Forelimb muscle (tissue), 1 donor: ENCODE data around the gene PITPNC1. TPM values are rescaled to one million over a fixed set of nuclear protein-coding genes. Genes with fewer than 3 reads are reported as not detected.
"Not testable (repeated sequence)": the region's sequence is repeated elsewhere in the genome, so short reads cannot be mapped to it uniquely, and the experiment has no call there.

Experiments used
- DNase-seq: peaks from one replicate; pipeline ENCODE4 v3.0.0-alpha.2; 2013; ENCODE audit warnings: low read depth
- polyA plus RNA-seq: library from polyadenylated mRNA; unstranded; fragments of 120-200 nt; gene quantifications from one replicate; pipeline ENCODE4 v1.2.1, GENCODE V29; 2013; ENCODE audit not compliant: insufficient read length

The PITPNC1 gene
- polyA plus RNA-seq, 1 donor: 9.4 TPM

GRCh38 chr17:67400193-67400592 is 23.1 kb downstream of the PITPNC1 start:
- no peak for DNase-seq

- DNase-seq: no peak
These were observed 24.0 kb downstream of the PITPNC1 start for GRCh38 chr17:67401106-67401505.

- DNase-seq: no peak
These were observed 24.8 kb downstream of the PITPNC1 start for GRCh38 chr17:67401598-67402504.

GRCh38 chr17:67403065-67403464 is 26.0 kb downstream of the PITPNC1 start:
- DNase-seq: no peak

GRCh38 chr17:67403483-67403882 is 26.4 kb downstream of the PITPNC1 start:
- no peak for DNase-seq

- not testable (repeated sequence) for DNase-seq
These were observed 31.4 kb downstream of the PITPNC1 start for GRCh38 chr17:67408455-67408830.

GRCh38 chr17:67411397-67411796 is 34.3 kb downstream of the PITPNC1 start:
- DNase-seq: no peak

GRCh38 chr17:67412032-67412431 is 35.0 kb downstream of the PITPNC1 start:
- no peak for DNase-seq

GRCh38 chr17:67412941-67413340 is 35.9 kb downstream of the PITPNC1 start:
- no peak for DNase-seq

- no peak for DNase-seq
These were observed 36.3 kb downstream of the PITPNC1 start for GRCh38 chr17:67413388-67413787.

GRCh38 chr17:67414130-67414529 is 37.0 kb downstream of the PITPNC1 start:
- DNase-seq: no peak

- DNase-seq: no peak
These were observed 37.5 kb downstream of the PITPNC1 start for GRCh38 chr17:67414559-67414958.

GRCh38 chr17:67415291-67415690 is 38.2 kb downstream of the PITPNC1 start:
- no peak for DNase-seq

GRCh38 chr17:67417507-67417906 is 40.4 kb downstream of the PITPNC1 start:
- DNase-seq: no peak

GRCh38 chr17:67420994-67421393 is 43.9 kb downstream of the PITPNC1 start:
- DNase-seq: no peak

- DNase-seq: no peak
These were observed 44.8 kb downstream of the PITPNC1 start for GRCh38 chr17:67421869-67422273.

GRCh38 chr17:67422296-67422695 is 45.2 kb downstream of the PITPNC1 start:
- not testable (repeated sequence) for DNase-seq

GRCh38 chr17:67422897-67423296 is 45.8 kb downstream of the PITPNC1 start:
- no peak for DNase-seq

GRCh38 chr17:67425571-67426160 is 48.6 kb downstream of the PITPNC1 start:
- no peak for DNase-seq

GRCh38 chr17:67427424-67427823 is 50.3 kb downstream of the PITPNC1 start:
- no peak for DNase-seq

- DNase-seq: not testable (repeated sequence)
These were observed 53.4 kb downstream of the PITPNC1 start for GRCh38 chr17:67430515-67430914.

- no peak for DNase-seq
These were observed 54.4 kb downstream of the PITPNC1 start for GRCh38 chr17:67431249-67432015.
